Activated naive CD4-positive, alpha-beta T cell treated with anti-CD3 and anti-CD28 coated beads for 36 hours (primary cell): ENCODE measurements around the gene FAM161A. TPM values are rescaled to one million over a fixed set of nuclear protein-coding genes. Genes with fewer than 3 reads are reported as not detected.
"Not testable (repeated sequence)": the region's sequence is repeated elsewhere in the genome, so short reads cannot be mapped to it uniquely, and the experiment has no call there.

Experiments used
- CTCF ChIA-PET: fragments of 350-600 bp; sonication (Branson Sonifier 250); formaldehyde crosslinking; loops from one replicate; lab custom pipeline; 2021; ENCODE audit warnings: antibody characterized with exemption; lab: Charles Lee
- DNase-seq: peaks from one replicate; pipeline ENCODE4 v3.0.0-alpha.2; 2020
- H3K27ac Mint-ChIP-seq: one replicate; pipeline ENCODE4 v1.8.0; 2021; ENCODE audit warnings: mild to moderate bottlenecking, mixed read lengths
- H3K27me3 Mint-ChIP-seq: one replicate; pipeline ENCODE4 v1.8.0; 2021; ENCODE audit warnings: low read depth, mixed read lengths
- H3K36me3 Mint-ChIP-seq: one replicate; pipeline ENCODE4 v1.8.0; 2021; ENCODE audit warnings: low read depth, mixed read lengths
- H3K4me1 Mint-ChIP-seq: one replicate; pipeline ENCODE4 v1.8.0; 2021; ENCODE audit warnings: low read depth, mixed read lengths
- H3K4me3 Mint-ChIP-seq: one replicate; pipeline ENCODE4 v1.8.0; 2021; ENCODE audit warnings: mild to moderate bottlenecking, moderate library complexity, mixed read lengths
- H3K9me3 Mint-ChIP-seq: one replicate; pipeline ENCODE4 v1.8.0; 2021; ENCODE audit warnings: mixed read lengths
- intact Hi-C: fragments of 100-400 bp; cut with micrococcal nuclease; formaldehyde crosslinking; loops from one replicate; pipeline ENCODE4 v1.15.1; 2023
- total RNA-seq, 2 experiments: library from RNA; stranded (reverse); gene quantifications; one replicate each; pipeline ENCODE4 v1.2.3, GENCODE V29; 2021

The FAM161A gene
- total RNA-seq, 2 experiments from 2014 or later = 4.0 to 5.0 TPM

- H3K27me3 Mint-ChIP-seq, H3K27ac Mint-ChIP-seq, intact Hi-C loops, DNase-seq, H3K9me3 Mint-ChIP-seq, H3K4me1 Mint-ChIP-seq, H3K4me3 Mint-ChIP-seq: not testable (repeated sequence)
- H3K36me3 Mint-ChIP-seq = peaks cover 61% of the 10 kb centered on the region
- CTCF ChIA-PET = interaction anchor here (0.6 to 1.0 kb wide), 4 partner anchors 15 to 691 kb away, joined by 3 to 4 read pairs (median 4); no protein-coding TSS in a partner anchor
Measured at GRCh38 chr2:61866482-61867089, 12.7 kb upstream of the FAM161A start.

- H3K27ac Mint-ChIP-seq = no peak overlapping the region
- H3K4me1 Mint-ChIP-seq = peaks cover 4% of the 10 kb centered on the region
- intact Hi-C loops = no loop called here
- H3K27me3 Mint-ChIP-seq = no peaks in the 10 kb centered on the region
- CTCF ChIA-PET = no interaction called here
- H3K36me3 Mint-ChIP-seq = peaks cover 61% of the 10 kb centered on the region
- no peaks in the 10 kb centered on the region for H3K9me3 Mint-ChIP-seq
- no peak overlapping the region for H3K4me3 Mint-ChIP-seq
- no peak for DNase-seq
Measured at GRCh38 chr2:61862085-61862484, 8.2 kb upstream of the FAM161A start.

DNA sequence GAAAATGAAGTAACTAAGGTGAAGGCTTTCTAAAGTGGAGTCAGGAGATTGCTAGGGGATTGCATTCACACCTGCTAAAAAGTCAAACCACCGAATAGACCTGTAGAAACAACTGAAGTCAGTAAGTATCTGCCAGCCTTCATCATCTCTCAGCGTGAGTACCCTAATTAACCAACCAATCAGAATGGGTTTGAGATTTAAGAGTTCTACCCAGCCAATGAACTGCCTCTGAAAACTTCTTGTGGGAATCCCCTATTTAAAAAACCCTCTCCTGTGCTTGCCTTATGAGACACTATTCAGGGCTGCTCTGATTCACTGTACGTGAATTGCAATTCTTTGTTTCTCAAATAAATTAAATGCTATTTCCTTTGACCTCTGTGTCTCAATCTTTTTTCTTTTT lies 3.4 kb upstream of the FAM161A start:
- H3K36me3 Mint-ChIP-seq = peaks cover 27% of the 10 kb centered on the region
- no peaks in the 10 kb centered on the region for H3K9me3 Mint-ChIP-seq
- H3K27ac Mint-ChIP-seq = no peak overlapping the region
- no peak for DNase-seq
- peaks cover 19% of the 10 kb centered on the region for H3K4me1 Mint-ChIP-seq
- CTCF ChIA-PET = interaction anchor here (0.6 kb wide), 1 partner anchor 13 kb away, joined by 3 read pairs; no protein-coding TSS in a partner anchor
- intact Hi-C loops = loop anchor here (10.0 kb wide), 1 partner anchor 848 kb away; the partner anchor contains the start of gene EHBP1
- no peaks in the 10 kb centered on the region for H3K27me3 Mint-ChIP-seq
- no peak overlapping the region for H3K4me3 Mint-ChIP-seq

GRCh38 chr2:61855318-61855613 lies 1.4 kb upstream of the FAM161A start:
- intact Hi-C loops = loop anchor here (2.0 to 10.0 kb wide), 3 partner anchors 450 to 850 kb away; partner anchors contain the start of gene EHBP1
- no peaks in the 10 kb centered on the region for H3K27me3 Mint-ChIP-seq
- H3K27ac Mint-ChIP-seq = peak overlapping the region; percentile 91
- no peak for DNase-seq
- peak overlapping the region; percentile 93 for H3K4me3 Mint-ChIP-seq
- H3K9me3 Mint-ChIP-seq = no peaks in the 10 kb centered on the region
- CTCF ChIA-PET = no interaction called here
- peaks cover 19% of the 10 kb centered on the region for H3K36me3 Mint-ChIP-seq
- H3K4me1 Mint-ChIP-seq = peaks cover 17% of the 10 kb centered on the region

DNA sequence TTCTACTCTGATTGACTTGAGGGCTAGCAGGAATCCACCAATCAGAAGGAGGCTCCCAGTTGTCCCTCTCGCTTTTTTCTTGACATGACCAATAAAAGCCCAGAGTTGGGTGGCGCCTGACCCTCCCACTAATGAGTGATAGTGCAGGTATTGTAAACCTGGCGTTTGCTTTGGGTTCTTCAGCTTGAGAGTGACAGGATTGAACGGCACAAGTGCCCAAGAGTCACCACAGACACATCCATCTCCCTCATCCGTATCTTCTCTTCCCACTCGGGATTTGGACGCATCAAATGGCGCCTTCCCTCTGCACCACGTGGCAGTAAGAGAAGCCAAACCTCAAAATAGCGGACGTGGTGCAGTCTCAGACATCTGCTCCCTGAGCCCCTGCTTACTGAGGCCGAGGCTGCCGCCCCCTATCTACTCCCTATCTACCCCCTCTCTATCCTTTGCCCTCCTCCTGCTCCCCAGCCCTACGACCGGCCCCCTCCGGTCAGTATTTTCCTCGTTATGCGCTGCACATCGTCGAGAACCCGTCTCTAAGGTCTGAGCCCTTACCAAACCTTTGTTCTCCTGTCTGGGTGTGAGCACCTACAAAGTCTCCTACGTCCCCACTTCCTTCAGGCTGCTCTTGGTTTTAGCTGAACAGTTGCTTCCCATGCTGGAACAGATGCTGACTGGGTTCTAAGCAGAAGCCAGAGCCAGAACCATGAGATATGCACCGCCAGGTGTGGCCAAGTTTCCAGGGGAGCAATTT lies 881 bp upstream of the FAM161A start:
- H3K9me3 Mint-ChIP-seq = no peaks in the 10 kb centered on the region
- intact Hi-C loops = loop anchor here (1.0 to 10.0 kb wide), 16 partner anchors 34 to 1988 kb away; partner anchors contain the start of genes CCT4, COMMD1, EHBP1 and MDH1
- CTCF ChIA-PET = no interaction called here
- peak overlapping the region; percentile 93 for H3K4me3 Mint-ChIP-seq
- peaks cover 17% of the 10 kb centered on the region for H3K4me1 Mint-ChIP-seq
- H3K36me3 Mint-ChIP-seq = peaks cover 15% of the 10 kb centered on the region
- peak overlapping the region; percentile 91 for H3K27ac Mint-ChIP-seq
- H3K27me3 Mint-ChIP-seq = no peaks in the 10 kb centered on the region
- DNase-seq = peak; percentile 95

GRCh38 chr2:61853086-61853846 lies 594 bp downstream of the FAM161A start:
- DNase-seq = no peak
- intact Hi-C loops = loop anchor here (5.0 to 10.0 kb wide), 4 partner anchors 836 to 1989 kb away; partner anchors contain the start of genes EHBP1, PAPOLG, PEX13 and PUS10
- no peaks in the 10 kb centered on the region for H3K9me3 Mint-ChIP-seq
- no peaks in the 10 kb centered on the region for H3K27me3 Mint-ChIP-seq
- CTCF ChIA-PET = no interaction called here
- H3K36me3 Mint-ChIP-seq = peaks cover 5% of the 10 kb centered on the region
- H3K27ac Mint-ChIP-seq = peak overlapping the region; percentile 91
- H3K4me3 Mint-ChIP-seq = peak overlapping the region; percentile 93
- peaks cover 17% of the 10 kb centered on the region for H3K4me1 Mint-ChIP-seq

DNA sequence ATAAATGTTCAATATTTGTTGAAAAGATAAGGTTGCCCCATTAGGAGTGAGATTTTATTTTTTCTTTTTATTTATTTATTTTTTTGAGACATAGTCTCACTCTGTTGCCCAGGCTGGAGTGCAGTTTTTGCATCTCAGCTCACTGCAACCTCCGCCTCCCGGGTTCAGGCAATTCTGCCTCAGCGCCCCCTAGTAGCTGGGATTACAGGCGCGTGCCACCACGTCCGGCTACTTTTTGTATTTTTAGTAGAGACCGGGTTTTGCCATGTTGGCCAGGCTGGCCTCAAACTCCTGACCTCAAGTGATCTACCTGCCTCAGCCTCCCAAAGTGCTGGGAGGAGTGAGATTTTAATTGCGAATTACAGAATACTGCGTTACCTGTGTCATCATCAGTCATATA lies 2.6 kb downstream of the FAM161A start:
- H3K9me3 Mint-ChIP-seq, H3K36me3 Mint-ChIP-seq, H3K27me3 Mint-ChIP-seq, H3K27ac Mint-ChIP-seq, CTCF ChIA-PET, DNase-seq, H3K4me3 Mint-ChIP-seq: not testable (repeated sequence)
- H3K4me1 Mint-ChIP-seq = peaks cover 13% of the 10 kb centered on the region
- intact Hi-C loops = loop anchor here (5.0 to 10.0 kb wide), 4 partner anchors 834 to 1991 kb away; partner anchors contain the start of genes EHBP1, PAPOLG, PEX13 and PUS10

GRCh38 chr2:61845320-61845719 lies 8.5 kb downstream of the FAM161A start:
- no peak overlapping the region for H3K27ac Mint-ChIP-seq
- intact Hi-C loops = no loop called here
- H3K36me3 Mint-ChIP-seq = no peaks in the 10 kb centered on the region
- H3K9me3 Mint-ChIP-seq = no peaks in the 10 kb centered on the region
- H3K4me3 Mint-ChIP-seq = no peak overlapping the region
- no peak for DNase-seq
- H3K4me1 Mint-ChIP-seq = no peaks in the 10 kb centered on the region
- no peaks in the 10 kb centered on the region for H3K27me3 Mint-ChIP-seq
- CTCF ChIA-PET = interaction anchor here (0.6 kb wide), 1 partner anchor 413 kb away, joined by 3 read pairs; no protein-coding TSS in a partner anchor

DNA sequence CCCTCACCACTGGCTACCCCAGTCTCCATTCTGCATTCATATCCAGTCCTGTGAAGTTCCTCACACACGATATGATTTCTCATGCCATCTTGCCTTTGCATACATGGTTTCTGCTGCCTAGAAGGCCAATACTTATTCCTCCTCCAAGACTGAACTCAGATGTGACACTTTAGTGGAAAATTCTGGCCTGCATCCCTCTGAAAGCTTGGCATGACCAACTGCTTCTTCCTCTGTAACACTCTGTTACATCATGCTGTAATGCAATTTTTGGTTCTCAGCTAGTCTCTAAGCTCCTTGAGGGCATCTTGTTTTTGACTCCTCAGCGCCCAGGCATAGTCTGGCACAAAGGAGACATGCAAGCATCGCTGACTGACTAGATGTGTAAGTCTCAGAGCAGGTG lies 12.6 kb downstream of the FAM161A start:
- no peak for DNase-seq
- intact Hi-C loops = no loop called here
- no peak overlapping the region for H3K27ac Mint-ChIP-seq
- no peak overlapping the region for H3K4me3 Mint-ChIP-seq
- H3K27me3 Mint-ChIP-seq = no peaks in the 10 kb centered on the region
- H3K9me3 Mint-ChIP-seq = no peaks in the 10 kb centered on the region
- no peaks in the 10 kb centered on the region for H3K4me1 Mint-ChIP-seq
- CTCF ChIA-PET = interaction anchor here (0.6 kb wide), 1 partner anchor 664 kb away, joined by 3 read pairs; no protein-coding TSS in a partner anchor
- H3K36me3 Mint-ChIP-seq = peaks cover 2% of the 10 kb centered on the region

- CTCF ChIA-PET = no interaction called here
- no peak for DNase-seq
- Mint-ChIP-seq H3K4me1 (no peaks in the 10 kb centered on the region), H3K4me3 (no peak overlapping the region), H3K9me3 (no peaks in the 10 kb centered on the region), H3K27ac (no peak overlapping the region), H3K27me3 (no peaks in the 10 kb centered on the region), H3K36me3 (peaks cover 9% of the 10 kb centered on the region)
- intact Hi-C loops = no loop called here
Measured at GRCh38 chr2:61834893-61835292, 19.0 kb downstream of the FAM161A start.

- Mint-ChIP-seq H3K4me3 (no peak overlapping the region), H3K36me3 (peaks cover 9% of the 10 kb centered on the region), H3K4me1 (no peaks in the 10 kb centered on the region), H3K27me3 (no peaks in the 10 kb centered on the region), H3K27ac (no peak overlapping the region), H3K9me3 (no peaks in the 10 kb centered on the region)
- CTCF ChIA-PET = interaction anchor here (0.6 kb wide), 1 partner anchor 85 kb away, joined by 3 read pairs; no protein-coding TSS in a partner anchor
- intact Hi-C loops = no loop called here
- DNase-seq = no peak
Measured at GRCh38 chr2:61833971-61834370, 19.9 kb downstream of the FAM161A start.
